ENCODE measurements around the gene NIT1. TPM values are rescaled to one million over a fixed set of nuclear protein-coding genes. Genes with fewer than 3 reads are reported as not detected.

NIT1 gene
- total RNA-seq, 1 donor from 2014 or later: 16.2 TPM

DNA sequence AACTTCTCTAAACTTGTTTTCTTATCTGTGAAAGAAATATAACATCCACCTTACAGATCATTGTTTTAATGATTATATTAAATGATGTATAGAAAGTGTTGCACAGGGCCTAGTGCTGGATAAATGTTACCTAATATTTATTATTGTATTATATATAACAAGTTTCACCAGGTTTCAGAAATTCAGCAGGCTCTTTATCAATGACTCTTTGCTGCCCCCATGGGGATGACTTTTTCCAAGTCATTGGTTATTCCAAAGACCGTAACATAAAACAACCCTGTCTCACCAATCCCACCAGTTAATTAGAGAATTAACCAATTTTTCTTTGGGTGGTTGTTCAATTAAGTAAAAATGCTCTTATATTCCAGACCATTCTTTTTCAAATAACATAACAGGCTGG lies 21.9 kb downstream of the NIT1 start:
- no peaks in the 10 kb centered on the region for H3K9me3 ChIP-seq (ENCODE audit: control insufficient read depth in 3 of 3, low read length in 3 of 3)
- no peak overlapping the region for H3K9ac ChIP-seq (ENCODE audit: low read depth in 1 of 3, low read length in 3 of 3)
- H3K27me3 ChIP-seq (ENCODE audit: control insufficient read depth in 3 of 3, insufficient read depth in 3 of 3, low read length in 3 of 3): no peaks in the 10 kb centered on the region
- H3K4me1 ChIP-seq (ENCODE audit: control insufficient read depth in 3 of 3, insufficient read depth in 3 of 3, low read length in 3 of 3): peaks cover 5 to 17% (median 10%) of the 10 kb centered on the region in 3 donors
- no peak overlapping the region for H3K27ac ChIP-seq (ENCODE audit: low read depth, low read length)
- H3K4me3 ChIP-seq (ENCODE audit: low read length in 3 of 3): no peak overlapping the region
- H3K36me3 ChIP-seq (ENCODE audit: control insufficient read depth in 3 of 3, insufficient read depth in 3 of 3, low read length in 3 of 3): no peaks in the 10 kb centered on the region

DNA sequence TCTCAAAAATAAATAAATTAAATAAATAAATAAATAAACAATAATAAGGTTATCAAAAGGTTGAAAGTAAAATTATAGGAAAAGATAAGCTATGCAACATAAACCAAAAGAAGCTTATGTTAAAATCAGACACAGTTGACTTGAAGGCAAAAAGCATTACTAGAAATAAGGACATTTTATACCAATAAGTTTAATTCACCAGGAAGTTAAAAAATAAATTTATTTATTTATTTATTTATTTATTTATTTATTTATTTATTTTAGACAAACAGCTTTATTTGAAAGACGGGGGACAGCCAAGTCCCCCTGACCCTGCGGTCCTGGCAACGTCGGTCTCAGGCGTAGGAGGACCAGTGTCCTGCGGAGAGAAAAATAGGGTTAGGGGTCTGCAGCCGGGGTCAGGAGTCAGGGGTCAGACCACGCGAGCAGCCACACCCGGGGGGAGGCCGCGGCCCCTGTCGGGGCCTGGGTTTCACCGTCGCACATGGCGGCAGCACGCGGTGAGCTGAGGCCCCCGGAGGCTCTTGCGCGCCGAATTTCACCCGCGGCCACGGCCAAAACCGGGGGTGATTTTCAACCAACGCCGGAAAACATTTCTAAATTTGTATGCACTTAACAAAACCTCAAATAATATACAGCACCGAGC lies 23.0 kb downstream of the NIT1 start:
- no peaks in the 10 kb centered on the region for H3K36me3 ChIP-seq (ENCODE audit: control insufficient read depth in 3 of 3, insufficient read depth in 3 of 3, low read length in 3 of 3)
- peaks cover 5 to 17% (median 10%) of the 10 kb centered on the region in 3 donors for H3K4me1 ChIP-seq (ENCODE audit: control insufficient read depth in 3 of 3, insufficient read depth in 3 of 3, low read length in 3 of 3)
- H3K27ac ChIP-seq (ENCODE audit: low read depth, low read length): no peak overlapping the region
- H3K9ac ChIP-seq (ENCODE audit: low read depth in 1 of 3, low read length in 3 of 3): no peak overlapping the region
- H3K9me3 ChIP-seq (ENCODE audit: control insufficient read depth in 3 of 3, low read length in 3 of 3): no peaks in the 10 kb centered on the region
- H3K4me3 ChIP-seq (ENCODE audit: low read length in 3 of 3): no peak overlapping the region
- H3K27me3 ChIP-seq (ENCODE audit: control insufficient read depth in 3 of 3, insufficient read depth in 3 of 3, low read length in 3 of 3): no peaks in the 10 kb centered on the region

DNA sequence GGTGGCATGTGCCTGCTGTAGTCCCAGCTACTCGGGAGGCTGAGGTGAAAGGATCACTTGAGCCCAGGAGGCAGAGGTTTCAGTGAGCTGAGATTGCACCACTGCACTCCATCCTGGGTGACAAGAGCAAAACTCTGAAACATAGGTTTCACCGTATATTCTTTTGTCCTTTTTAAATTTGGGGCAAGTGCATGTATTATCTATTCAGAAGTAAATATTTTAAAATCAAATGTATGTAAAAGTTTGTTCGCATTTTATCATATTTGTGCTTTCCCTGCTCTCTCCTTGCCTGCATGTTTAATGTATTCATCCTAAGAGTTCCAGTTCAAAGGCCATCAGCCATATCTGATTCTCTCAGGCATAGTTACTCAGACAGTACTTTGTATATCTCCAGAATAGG lies 27.9 kb downstream of the NIT1 start:
- H3K27ac ChIP-seq (ENCODE audit: low read depth, low read length): no peak overlapping the region
- no peaks in the 10 kb centered on the region for H3K9me3 ChIP-seq (ENCODE audit: control insufficient read depth in 3 of 3, low read length in 3 of 3)
- H3K36me3 ChIP-seq (ENCODE audit: control insufficient read depth in 3 of 3, insufficient read depth in 3 of 3, low read length in 3 of 3): no peaks in the 10 kb centered on the region
- no peaks in the 10 kb centered on the region for H3K27me3 ChIP-seq (ENCODE audit: control insufficient read depth in 3 of 3, insufficient read depth in 3 of 3, low read length in 3 of 3)
- H3K4me1 ChIP-seq (ENCODE audit: control insufficient read depth in 3 of 3, insufficient read depth in 3 of 3, low read length in 3 of 3): no peaks in the 10 kb centered on the region
- H3K4me3 ChIP-seq (ENCODE audit: low read length in 3 of 3): no peak overlapping the region
- H3K9ac ChIP-seq (ENCODE audit: low read depth in 1 of 3, low read length in 3 of 3): no peak overlapping the region

DNA sequence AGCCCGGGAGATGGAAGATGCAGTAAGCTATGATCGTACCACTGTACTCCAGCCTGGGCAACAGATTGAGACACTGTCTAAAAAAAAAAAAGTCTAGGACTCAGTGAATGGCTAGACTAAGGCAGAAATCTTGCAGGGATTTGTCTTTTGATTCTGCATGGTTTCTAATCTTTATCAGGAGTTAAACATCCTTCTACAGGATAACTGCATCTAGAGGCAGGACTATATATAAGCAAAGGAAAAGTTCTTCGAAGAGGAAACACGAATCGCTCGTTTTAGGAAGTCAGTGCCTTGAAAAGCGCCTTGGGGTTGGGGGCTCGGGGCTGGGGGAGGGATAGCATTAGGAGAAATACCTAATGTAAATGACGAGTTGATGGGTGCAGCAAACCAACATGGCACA lies 35.3 kb downstream of the NIT1 start:
- Histone ChIP-seq H3K9ac (ENCODE audit: low read depth in 1 of 3, low read length in 3 of 3) (peak overlapping the region in 2 of 3 donors; percentile 98 to 99), H3K4me1 (ENCODE audit: control insufficient read depth in 3 of 3, insufficient read depth in 3 of 3, low read length in 3 of 3) (peaks cover 10 to 16% (median 12%) of the 10 kb centered on the region in 3 donors), H3K4me3 (ENCODE audit: low read length in 3 of 3) (peak overlapping the region; percentile 97 to 100 (median 99)), H3K27me3 (ENCODE audit: control insufficient read depth in 3 of 3, insufficient read depth in 3 of 3, low read length in 3 of 3) (no peaks in the 10 kb centered on the region), H3K27ac (ENCODE audit: low read depth, low read length) (no peak overlapping the region), H3K36me3 (ENCODE audit: control insufficient read depth in 3 of 3, insufficient read depth in 3 of 3, low read length in 3 of 3) (peaks cover 6 to 13% (median 10%) of the 10 kb centered on the region in 3 donors), H3K9me3 (ENCODE audit: control insufficient read depth in 3 of 3, low read length in 3 of 3) (no peaks in the 10 kb centered on the region)

DNA sequence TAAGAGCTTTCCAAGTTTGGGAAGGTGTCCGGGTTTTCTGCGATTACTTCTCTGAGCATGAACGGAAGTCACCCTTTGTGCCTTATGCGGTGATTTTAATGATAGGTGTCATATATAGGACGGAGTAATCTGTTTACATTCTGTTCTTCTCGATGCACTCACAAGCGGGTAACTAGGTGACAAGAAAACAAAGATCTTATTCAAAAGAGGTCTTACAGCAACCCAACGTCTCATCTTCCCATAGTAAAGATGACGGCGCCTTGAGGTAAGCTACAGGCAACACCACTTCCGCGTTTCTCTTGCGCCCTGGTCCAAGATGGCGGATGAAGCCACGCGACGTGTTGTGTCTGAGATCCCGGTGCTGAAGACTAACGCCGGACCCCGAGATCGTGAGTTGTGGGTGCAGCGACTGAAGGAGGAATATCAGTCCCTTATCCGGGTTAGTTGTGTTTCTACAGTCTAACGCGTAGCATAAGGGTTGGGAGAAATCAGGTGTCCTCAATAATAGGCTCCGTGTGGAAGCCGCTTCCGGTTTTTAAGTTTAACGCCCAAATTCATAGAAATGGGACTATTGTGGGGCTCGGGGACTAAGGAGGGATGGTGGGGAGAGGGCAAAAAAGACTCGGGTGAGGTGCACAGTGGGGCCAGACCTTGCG lies 35.9 kb downstream of the NIT1 start, which contains the start of gene UFC1:
TSS of gene UFC1 (plus strand) at position 297 of the 656 bp plus-strand sequence. CDS start at position 317, 20 bp downstream.
- peak within 1 kb of the TSS; percentile 97 to 99 (median 98) for H3K9ac ChIP-seq (ENCODE audit: low read depth in 1 of 3, low read length in 3 of 3)
- H3K9me3 ChIP-seq (ENCODE audit: control insufficient read depth in 3 of 3, low read length in 3 of 3): no peaks in the 10 kb centered on the region
- H3K36me3 ChIP-seq (ENCODE audit: control insufficient read depth in 3 of 3, insufficient read depth in 3 of 3, low read length in 3 of 3): peaks cover 9 to 16% (median 14%) of the 10 kb centered on the region in 3 donors
- H3K27ac ChIP-seq (ENCODE audit: low read depth, low read length): peak within 1 kb of the TSS; percentile 97
- no peaks in the 10 kb centered on the region for H3K27me3 ChIP-seq (ENCODE audit: control insufficient read depth in 3 of 3, insufficient read depth in 3 of 3, low read length in 3 of 3)
- H3K4me3 ChIP-seq (ENCODE audit: low read length in 3 of 3): peak within 1 kb of the TSS; percentile 97 to 100 (median 99)
- peaks cover 15 to 22% (median 16%) of the 10 kb centered on the region in 3 donors for H3K4me1 ChIP-seq (ENCODE audit: control insufficient read depth in 3 of 3, insufficient read depth in 3 of 3, low read length in 3 of 3)

DNA sequence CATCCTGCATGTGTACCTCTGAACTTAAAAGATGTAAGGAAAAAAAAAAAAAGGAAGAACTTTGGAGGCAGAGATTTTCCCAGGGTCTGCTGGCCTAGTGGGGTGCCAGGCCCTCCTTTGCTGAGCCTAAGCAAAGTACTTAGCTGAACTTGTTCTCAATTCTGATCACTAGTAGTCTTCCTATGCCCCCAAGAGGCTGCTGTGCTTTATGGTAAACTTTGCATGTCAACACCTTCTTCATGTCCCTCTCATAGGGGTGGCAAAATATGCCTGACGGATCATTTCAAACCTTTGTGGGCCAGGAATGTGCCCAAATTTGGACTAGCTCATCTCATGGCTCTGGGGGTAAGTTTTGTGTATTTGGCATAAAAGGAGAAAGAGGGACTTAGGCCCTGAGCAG lies 40.0 kb downstream of the NIT1 start:
- no peak overlapping the region for H3K9ac ChIP-seq (ENCODE audit: low read depth in 1 of 3, low read length in 3 of 3)
- H3K4me1 ChIP-seq (ENCODE audit: control insufficient read depth in 3 of 3, insufficient read depth in 3 of 3, low read length in 3 of 3): peaks cover 33 to 49% (median 38%) of the 10 kb centered on the region in 3 donors
- no peak overlapping the region for H3K4me3 ChIP-seq (ENCODE audit: low read length in 3 of 3)
- H3K9me3 ChIP-seq (ENCODE audit: control insufficient read depth in 3 of 3, low read length in 3 of 3): no peaks in the 10 kb centered on the region
- peaks cover 26 to 37% (median 33%) of the 10 kb centered on the region in 3 donors for H3K36me3 ChIP-seq (ENCODE audit: control insufficient read depth in 3 of 3, insufficient read depth in 3 of 3, low read length in 3 of 3)
- H3K27ac ChIP-seq (ENCODE audit: low read depth, low read length): no peak overlapping the region
- H3K27me3 ChIP-seq (ENCODE audit: control insufficient read depth in 3 of 3, insufficient read depth in 3 of 3, low read length in 3 of 3): no peaks in the 10 kb centered on the region

DNA sequence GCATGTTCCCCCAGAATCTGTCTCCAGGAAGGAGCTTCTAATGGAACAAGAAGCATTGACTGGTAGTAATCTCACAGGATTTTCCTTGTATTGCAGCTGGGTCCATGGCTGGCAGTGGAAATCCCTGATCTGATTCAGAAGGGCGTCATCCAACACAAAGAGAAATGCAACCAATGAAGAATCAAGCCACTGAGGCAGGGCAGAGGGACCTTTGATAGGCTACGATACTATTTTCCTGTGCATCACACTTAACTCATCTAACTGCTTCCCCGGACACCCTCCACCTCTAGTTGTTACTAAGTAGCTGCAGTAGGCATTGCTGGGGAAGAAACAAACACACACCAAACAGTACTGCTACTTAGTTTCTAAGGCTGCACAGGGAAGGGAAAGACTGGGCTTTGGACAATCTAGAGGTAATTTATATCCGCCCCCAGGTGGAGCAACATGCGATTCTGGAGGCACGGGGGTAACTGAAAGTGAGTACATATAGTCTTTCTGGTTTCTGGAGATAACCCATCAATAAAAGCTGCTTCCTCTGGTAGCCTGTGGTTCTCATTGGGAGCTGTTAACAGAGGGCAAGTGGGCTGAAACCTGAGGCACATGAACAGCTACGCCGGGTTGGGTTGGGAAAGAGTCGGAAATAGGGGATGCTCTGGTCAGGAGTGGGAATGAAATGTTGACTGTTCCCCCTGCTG lies 40.6 kb downstream of the NIT1 start:
- Histone ChIP-seq H3K4me1 (ENCODE audit: control insufficient read depth in 3 of 3, insufficient read depth in 3 of 3, low read length in 3 of 3) (peaks cover 33 to 52% (median 36%) of the 10 kb centered on the region in 3 donors), H3K27ac (ENCODE audit: low read depth, low read length) (peak overlapping the region; percentile 79), H3K4me3 (ENCODE audit: low read length in 3 of 3) (peak overlapping the region; percentile 79 to 98 (median 97)), H3K27me3 (ENCODE audit: control insufficient read depth in 3 of 3, insufficient read depth in 3 of 3, low read length in 3 of 3) (no peaks in the 10 kb centered on the region), H3K9me3 (ENCODE audit: control insufficient read depth in 3 of 3, low read length in 3 of 3) (no peaks in the 10 kb centered on the region), H3K9ac (ENCODE audit: low read depth in 1 of 3, low read length in 3 of 3) (peak overlapping the region; percentile 91 to 93 (median 91)), H3K36me3 (ENCODE audit: control insufficient read depth in 3 of 3, insufficient read depth in 3 of 3, low read length in 3 of 3) (peaks cover 32 to 43% (median 39%) of the 10 kb centered on the region in 3 donors)

DNA sequence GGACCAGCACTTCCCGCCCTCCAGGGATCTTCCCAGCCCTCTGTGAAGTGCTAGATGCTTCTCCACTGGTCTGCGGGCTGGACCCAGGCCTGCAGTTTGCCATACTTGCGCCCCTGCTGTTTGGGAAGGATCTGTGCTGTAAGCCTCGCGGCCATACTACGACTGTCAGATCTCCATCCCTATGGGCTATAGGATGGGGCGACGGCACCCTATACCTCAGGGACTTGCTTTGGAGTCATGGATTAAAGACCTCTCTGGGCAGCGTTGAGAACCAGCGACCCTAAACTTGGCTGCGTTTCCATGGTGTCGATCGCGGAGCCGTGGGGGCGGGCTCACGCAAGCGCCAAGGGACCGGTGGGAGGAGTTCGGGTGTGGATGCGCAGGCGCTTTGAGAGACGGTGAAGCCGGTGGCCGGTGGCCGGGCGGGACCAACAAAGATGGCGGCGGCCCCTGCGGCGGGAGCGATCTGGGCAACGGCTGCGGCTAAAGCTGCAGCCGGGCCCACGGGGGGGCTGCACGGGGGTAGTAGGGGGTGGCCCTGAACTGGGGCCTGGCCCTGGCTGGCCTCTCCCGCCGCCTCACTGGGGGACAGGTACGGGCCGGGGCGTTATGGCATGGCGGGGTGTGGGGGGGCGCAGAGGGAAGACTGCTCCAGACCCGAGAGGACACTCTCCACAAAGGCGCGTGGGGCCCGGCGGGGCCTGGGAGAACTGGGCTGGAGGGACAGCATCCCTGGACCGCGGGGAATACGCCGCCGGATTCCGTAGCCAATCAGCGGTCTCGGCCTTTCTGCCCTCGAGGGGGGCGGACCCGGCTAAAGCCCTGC lies 41.4 kb downstream of the NIT1 start, which contains the start of gene USP21:
TSS of gene USP21 (plus strand) at position 414 of the 826 bp plus-strand sequence. CDS start 1,141 bp downstream, outside the sequence.
- Histone ChIP-seq H3K27me3 (ENCODE audit: control insufficient read depth in 3 of 3, insufficient read depth in 3 of 3, low read length in 3 of 3) (no peaks in the 10 kb centered on the region), H3K4me1 (ENCODE audit: control insufficient read depth in 3 of 3, insufficient read depth in 3 of 3, low read length in 3 of 3) (peaks cover 31 to 47% (median 35%) of the 10 kb centered on the region in 3 donors), H3K27ac (ENCODE audit: low read depth, low read length) (peak within 1 kb of the TSS; percentile 79), H3K36me3 (ENCODE audit: control insufficient read depth in 3 of 3, insufficient read depth in 3 of 3, low read length in 3 of 3) (peaks cover 38 to 51% (median 43%) of the 10 kb centered on the region in 3 donors), H3K4me3 (ENCODE audit: low read length in 3 of 3) (peak within 1 kb of the TSS; percentile 79 to 98 (median 97)), H3K9ac (ENCODE audit: low read depth in 1 of 3, low read length in 3 of 3) (peak within 1 kb of the TSS; percentile 91 to 93 (median 91)), H3K9me3 (ENCODE audit: control insufficient read depth in 3 of 3, low read length in 3 of 3) (no peaks in the 10 kb centered on the region)

DNA sequence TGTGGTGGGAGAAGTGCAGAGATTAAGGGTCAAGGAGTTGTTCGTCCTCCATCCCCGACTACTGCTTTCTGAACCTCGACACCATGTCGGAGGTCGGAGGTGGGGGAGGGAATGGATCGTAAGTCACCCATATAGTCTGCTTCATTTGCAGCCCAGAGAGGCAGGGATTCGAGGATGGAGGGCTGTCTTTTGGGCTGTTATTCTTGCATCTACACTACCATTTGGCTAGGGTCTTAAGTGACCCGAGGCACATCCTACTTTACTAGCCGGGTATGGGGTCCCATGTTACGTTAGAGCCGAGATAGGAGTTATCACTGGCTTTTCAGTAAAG lies 42.0 kb downstream of the NIT1 start:
- H3K4me3 ChIP-seq (ENCODE audit: low read length in 3 of 3): peak overlapping the region; percentile 79 to 98 (median 97)
- H3K4me1 ChIP-seq (ENCODE audit: control insufficient read depth in 3 of 3, insufficient read depth in 3 of 3, low read length in 3 of 3): peaks cover 27 to 43% (median 29%) of the 10 kb centered on the region in 3 donors
- no peaks in the 10 kb centered on the region for H3K9me3 ChIP-seq (ENCODE audit: control insufficient read depth in 3 of 3, low read length in 3 of 3)
- peak overlapping the region; percentile 80 to 93 (median 91) for H3K9ac ChIP-seq (ENCODE audit: low read depth in 1 of 3, low read length in 3 of 3)
- peak overlapping the region; percentile 79 for H3K27ac ChIP-seq (ENCODE audit: low read depth, low read length)
- no peaks in the 10 kb centered on the region for H3K27me3 ChIP-seq (ENCODE audit: control insufficient read depth in 3 of 3, insufficient read depth in 3 of 3, low read length in 3 of 3)
- H3K36me3 ChIP-seq (ENCODE audit: control insufficient read depth in 3 of 3, insufficient read depth in 3 of 3, low read length in 3 of 3): peaks cover 40 to 55% (median 46%) of the 10 kb centered on the region in 3 donors
